GM12872 (cell line): ENCODE results near the gene LRRC27.

Source experiments
- TF ChIP-seq, protein P1 (sequence below): IDR thresholded peaks from 3 replicates; pipeline ENCODE4 v1.5.1; 2011; ENCODE audit warnings: low read depth, mild to moderate bottlenecking, low read length, moderate library complexity; ENCODE audit not compliant: insufficient read depth

The LRRC27 gene

DNA sequence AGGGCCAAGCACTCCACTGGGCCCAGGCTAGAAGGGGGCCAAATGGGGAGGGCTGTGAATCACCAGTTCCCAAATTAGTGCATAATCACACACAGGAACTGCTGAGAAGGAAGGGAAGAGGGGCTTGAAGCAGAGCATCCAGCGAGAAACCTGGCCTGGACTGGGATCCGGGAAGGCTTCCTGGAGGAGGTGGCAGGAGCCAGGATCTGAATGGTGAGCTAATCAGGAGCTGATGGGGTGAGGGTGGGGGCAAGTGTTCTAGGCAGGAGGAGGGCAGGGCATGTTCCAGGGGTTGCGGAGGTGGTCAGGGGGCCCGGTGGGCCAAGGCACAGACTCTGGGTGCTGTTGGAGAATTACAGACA lies 77.7 kb downstream of the LRRC27 start:
- TF ChIP-seq, protein P1, sequence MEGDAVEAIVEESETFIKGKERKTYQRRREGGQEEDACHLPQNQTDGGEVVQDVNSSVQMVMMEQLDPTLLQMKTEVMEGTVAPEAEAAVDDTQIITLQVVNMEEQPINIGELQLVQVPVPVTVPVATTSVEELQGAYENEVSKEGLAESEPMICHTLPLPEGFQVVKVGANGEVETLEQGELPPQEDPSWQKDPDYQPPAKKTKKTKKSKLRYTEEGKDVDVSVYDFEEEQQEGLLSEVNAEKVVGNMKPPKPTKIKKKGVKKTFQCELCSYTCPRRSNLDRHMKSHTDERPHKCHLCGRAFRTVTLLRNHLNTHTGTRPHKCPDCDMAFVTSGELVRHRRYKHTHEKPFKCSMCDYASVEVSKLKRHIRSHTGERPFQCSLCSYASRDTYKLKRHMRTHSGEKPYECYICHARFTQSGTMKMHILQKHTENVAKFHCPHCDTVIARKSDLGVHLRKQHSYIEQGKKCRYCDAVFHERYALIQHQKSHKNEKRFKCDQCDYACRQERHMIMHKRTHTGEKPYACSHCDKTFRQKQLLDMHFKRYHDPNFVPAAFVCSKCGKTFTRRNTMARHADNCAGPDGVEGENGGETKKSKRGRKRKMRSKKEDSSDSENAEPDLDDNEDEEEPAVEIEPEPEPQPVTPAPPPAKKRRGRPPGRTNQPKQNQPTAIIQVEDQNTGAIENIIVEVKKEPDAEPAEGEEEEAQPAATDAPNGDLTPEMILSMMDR = no peak

GRCh38 chr10:132410056-132410778 lies 78.2 kb downstream of the LRRC27 start:
- TF ChIP-seq, protein P1 = no peak

GRCh38 chr10:132410779-132411532 lies 79.0 kb downstream of the LRRC27 start:
- TF ChIP-seq, protein P1 = no peak

- TF ChIP-seq, protein P1 = no peak
These were observed 79.7 kb downstream of the LRRC27 start for GRCh38 chr10:132411561-132412253.

DNA sequence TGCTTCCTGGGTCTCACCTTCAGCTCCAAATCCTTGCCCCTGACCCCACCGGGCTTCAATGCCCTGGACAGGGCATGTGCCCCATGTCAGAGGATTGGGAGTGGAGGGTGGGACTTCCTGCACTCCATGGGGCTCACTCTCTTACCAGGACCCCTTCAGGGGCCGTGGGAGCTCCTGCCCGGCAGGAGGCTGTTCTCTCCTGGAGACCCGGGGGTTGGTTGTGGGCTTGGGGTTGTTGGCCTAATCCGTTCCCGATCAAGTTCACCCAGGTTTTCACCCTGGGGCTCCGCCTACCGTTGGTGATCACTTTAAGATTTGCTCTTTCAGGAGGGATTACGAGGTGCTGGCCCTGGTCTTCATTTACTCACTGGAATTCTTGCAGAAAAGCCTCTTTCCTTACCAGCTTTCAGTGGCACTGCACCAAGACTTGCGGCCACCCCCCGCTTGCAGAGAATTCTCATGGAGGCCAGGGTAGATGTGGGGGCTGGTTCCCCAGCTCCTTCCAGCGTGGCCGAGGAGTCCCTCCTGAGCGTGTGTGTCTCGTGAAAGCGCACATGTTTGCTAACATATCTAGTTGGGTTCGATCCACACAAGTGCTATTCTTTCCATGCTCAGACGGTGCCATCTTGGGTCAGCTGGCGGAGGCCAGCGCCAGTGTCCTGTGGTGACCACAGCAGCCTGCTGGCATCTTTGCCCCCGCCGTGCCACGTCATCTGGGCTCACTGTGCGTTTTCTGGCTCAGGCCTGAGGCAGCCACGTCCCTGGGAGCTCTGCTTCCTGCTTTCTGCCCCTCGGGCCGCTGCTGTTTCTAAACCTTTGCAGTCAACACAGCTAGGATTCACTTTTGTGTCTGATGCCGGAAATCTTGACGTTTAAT lies 80.6 kb downstream of the LRRC27 start:
- TF ChIP-seq, protein P1 = no peak

DNA sequence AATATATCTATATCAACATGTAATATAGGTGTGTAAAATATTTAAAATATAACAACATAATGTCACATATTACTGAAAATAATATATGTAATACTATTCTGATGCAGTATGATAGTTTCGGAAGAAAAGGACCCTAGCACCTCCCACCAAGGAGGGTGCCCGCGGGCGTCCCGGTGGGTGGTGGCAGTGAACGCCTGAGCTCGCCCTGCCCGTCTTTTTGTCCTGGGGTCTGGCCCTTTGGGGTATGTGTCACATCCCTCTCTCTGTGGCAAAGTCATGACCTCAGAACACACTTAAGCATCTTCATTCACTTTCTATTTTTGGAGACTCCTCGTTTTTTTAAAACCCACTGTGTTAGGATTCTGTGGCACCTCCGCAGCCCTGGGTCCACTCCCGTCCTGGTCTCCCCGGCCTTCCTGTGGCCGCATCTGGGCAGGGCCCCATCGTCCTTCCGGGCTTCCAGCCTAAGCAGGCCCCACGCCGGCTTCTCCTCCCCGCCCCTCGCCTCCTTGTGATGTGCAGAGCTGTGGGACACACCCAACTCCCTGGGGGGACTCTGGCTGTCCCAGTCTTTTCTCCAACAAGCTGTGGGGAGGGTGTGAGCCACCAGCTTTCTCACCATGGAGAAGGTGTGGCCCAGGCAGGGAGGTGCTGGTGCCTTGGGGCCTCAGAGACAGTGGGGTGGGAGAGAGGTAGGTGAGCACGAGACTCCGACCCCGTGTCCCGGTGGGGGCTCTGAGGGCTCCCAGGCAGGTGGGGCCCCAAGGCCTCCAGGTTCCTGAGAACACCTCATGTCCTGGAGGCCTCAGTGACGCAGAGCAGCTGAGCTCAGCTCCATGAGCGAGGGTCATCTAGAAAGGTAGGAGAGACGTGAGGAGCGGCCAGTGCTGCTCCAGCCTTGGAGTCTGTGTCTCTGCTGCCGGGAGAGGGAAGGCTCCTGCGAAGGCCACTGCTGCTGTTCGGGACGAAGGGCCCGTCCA lies 81.5 kb downstream of the LRRC27 start:
- TF ChIP-seq, protein P1 = no peak
